Esophagus squamous epithelium (tissue), 4 donors: ENCODE measurements around the gene PPY.

ENCODE experiments used
- POLR2A ChIP-seq, 4 donors: fragments of 450-650 bp; IDR thresholded peaks; one replicate each; pipeline ENCODE4 v1.6.1; 2017; ENCODE audit warnings: antibody characterized with exemption in 4 of 4, mild to moderate bottlenecking in 4 of 4, moderate library complexity in 3 of 4
- TF ChIP-seq, protein P1 (sequence below), 6 experiments: fragments of 450-650 bp in 4 of 6; fragments of 200-600 bp in 2 of 6; sonication (generic) in 2 of 6; IDR thresholded peaks; one replicate each; pipeline ENCODE4 v1.5.1; 2016 to 2019; ENCODE audit warnings: antibody characterized with exemption in 6 of 6, mild to moderate bottlenecking in 4 of 6, moderate library complexity in 4 of 6

DNA sequence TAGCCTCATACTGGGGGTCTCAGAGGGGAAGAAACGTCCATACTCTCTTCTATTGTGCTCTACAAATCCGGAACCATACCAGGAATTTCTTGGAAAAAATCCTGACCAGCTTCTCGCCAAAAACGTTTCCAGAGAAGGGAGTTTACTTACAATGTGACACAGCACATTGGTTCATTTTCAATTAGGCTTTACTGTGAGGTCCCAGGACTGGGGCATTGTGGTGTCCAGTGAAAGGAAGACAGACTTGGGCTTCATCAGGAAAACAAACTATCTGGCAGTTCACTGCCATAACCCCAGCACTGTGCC is 49.7 kb downstream of the PPY start:
- TF ChIP-seq, protein P1, sequence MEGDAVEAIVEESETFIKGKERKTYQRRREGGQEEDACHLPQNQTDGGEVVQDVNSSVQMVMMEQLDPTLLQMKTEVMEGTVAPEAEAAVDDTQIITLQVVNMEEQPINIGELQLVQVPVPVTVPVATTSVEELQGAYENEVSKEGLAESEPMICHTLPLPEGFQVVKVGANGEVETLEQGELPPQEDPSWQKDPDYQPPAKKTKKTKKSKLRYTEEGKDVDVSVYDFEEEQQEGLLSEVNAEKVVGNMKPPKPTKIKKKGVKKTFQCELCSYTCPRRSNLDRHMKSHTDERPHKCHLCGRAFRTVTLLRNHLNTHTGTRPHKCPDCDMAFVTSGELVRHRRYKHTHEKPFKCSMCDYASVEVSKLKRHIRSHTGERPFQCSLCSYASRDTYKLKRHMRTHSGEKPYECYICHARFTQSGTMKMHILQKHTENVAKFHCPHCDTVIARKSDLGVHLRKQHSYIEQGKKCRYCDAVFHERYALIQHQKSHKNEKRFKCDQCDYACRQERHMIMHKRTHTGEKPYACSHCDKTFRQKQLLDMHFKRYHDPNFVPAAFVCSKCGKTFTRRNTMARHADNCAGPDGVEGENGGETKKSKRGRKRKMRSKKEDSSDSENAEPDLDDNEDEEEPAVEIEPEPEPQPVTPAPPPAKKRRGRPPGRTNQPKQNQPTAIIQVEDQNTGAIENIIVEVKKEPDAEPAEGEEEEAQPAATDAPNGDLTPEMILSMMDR (IDR thresholded peaks at IDR 0.05): no peak
- TF ChIP-seq POLR2A (IDR thresholded peaks at IDR 0.05): no peak
